CD4-positive, alpha-beta T cell (primary cell): Measurements from ENCODE around the gene F5. TPM values are rescaled to one million over a fixed set of nuclear protein-coding genes. Genes with fewer than 3 reads are reported as not detected.

Experiments
- ATAC-seq: fragments of 200-7000 bp; cut with Tn5 transposase; one replicate; pipeline ENCODE4 v1.10.0; 2022; ENCODE audit warnings: mild to moderate bottlenecking; ENCODE audit not compliant: poor library complexity
- CTCF ChIA-PET: fragments of 350-600 bp; sonication (Branson Sonifier 250); formaldehyde crosslinking; loops from one replicate; lab custom pipeline; 2021; ENCODE audit warnings: antibody characterized with exemption, inconsistent platforms; lab: Charles Lee
- POLR2A ChIA-PET: fragments of 350-600 bp; sonication (Branson Sonifier 250); formaldehyde crosslinking; loops from one replicate; lab custom pipeline; 2021; ENCODE audit warnings: antibody characterized with exemption, inconsistent platforms; lab: Charles Lee
- DNase-seq, 14 experiments: peaks; one replicate each; pipeline ENCODE4 v3.0.0-alpha.2; 2013 to 2020; ENCODE audit warnings: mixed read lengths in 2 of 14
- H3K27ac ChIP-seq, 2 donors: one replicate each; pipeline versions ENCODE4 v1.5.1 to v1.7.0; 2013; ENCODE audit warnings: low read length in 2 of 2, low read depth in 1 of 2, mild to moderate bottlenecking in 1 of 2
- H3K27me3 ChIP-seq, 2 experiments: 1 replicate in 1 of 2; 2 replicates in 1 of 2; pipeline versions ENCODE4 v1.6.1 to v1.7.0; 2013; ENCODE audit warnings: low read length in 2 of 2, control low read depth in 1 of 2, mild to moderate bottlenecking in 1 of 2, moderate library complexity in 1 of 2; ENCODE audit not compliant: insufficient read depth in 2 of 2, control insufficient read depth in 1 of 2
- H3K36me3 ChIP-seq: one replicate; pipeline ENCODE4 v1.6.1; 2013; ENCODE audit warnings: low read length, control low read depth; ENCODE audit not compliant: insufficient read depth
- H3K4me1 ChIP-seq: one replicate; pipeline ENCODE4 v1.6.1; 2013; ENCODE audit warnings: low read length, control low read depth; ENCODE audit not compliant: insufficient read depth
- H3K4me3 ChIP-seq: one replicate; pipeline ENCODE4 v1.5.1; 2013; ENCODE audit warnings: mild to moderate bottlenecking, low read length, moderate library complexity
- H3K9me3 ChIP-seq, 2 experiments: 1 replicate in 1 of 2; 2 replicates in 1 of 2; pipeline versions ENCODE4 v1.6.1 to v1.7.0; 2013; ENCODE audit warnings: low read length in 2 of 2, mild to moderate bottlenecking in 2 of 2, control low read depth in 1 of 2, moderate library complexity in 1 of 2; ENCODE audit not compliant: control insufficient read depth in 1 of 2, insufficient read depth in 1 of 2
- H3K27ac Mint-ChIP-seq: one replicate; pipeline ENCODE4 v1.8.0; 2020; ENCODE audit warnings: mixed read lengths
- H3K27me3 Mint-ChIP-seq: one replicate; pipeline ENCODE4 v1.8.0; 2021; ENCODE audit warnings: mixed read lengths
- H3K36me3 Mint-ChIP-seq: one replicate; pipeline ENCODE4 v1.8.0; 2021; ENCODE audit warnings: low read depth, mixed read lengths
- H3K4me1 Mint-ChIP-seq: one replicate; pipeline ENCODE4 v1.8.0; 2021; ENCODE audit warnings: low read depth, mixed read lengths
- H3K4me3 Mint-ChIP-seq: one replicate; pipeline ENCODE4 v1.8.0; 2020; ENCODE audit warnings: mild to moderate bottlenecking, mixed read lengths
- H3K9me3 Mint-ChIP-seq: one replicate; pipeline ENCODE4 v1.8.0; 2020; ENCODE audit warnings: mixed read lengths
- CTCF ChIP-seq: fragments of 200-600 bp; IDR thresholded peaks from one replicate; pipeline ENCODE4 v1.8.0; 2022; ENCODE audit warnings: antibody characterized with exemption, mild to moderate bottlenecking
- intact Hi-C, 2 experiments: fragments of 100-400 bp; cut with DNase I in 1 of 2; cut with micrococcal nuclease in 1 of 2; formaldehyde crosslinking; loops; one replicate each; pipeline versions ENCODE4 v1.15.1 to v1.9.0; 2023 to 2025; cut with DNase I, micrococcal nuclease
- total RNA-seq, 174 experiments: library from RNA in 2 of 174; stranded (reverse) in 2 of 174; gene quantifications; one replicate each; pipeline ENCODE4 v1.2.3 and lab custom pipeline; 2021 to 2026

The F5 gene
- total RNA-seq, 2 experiments from 2014 or later, result 5.4 to 6.2 TPM

- Mint-ChIP-seq H3K27ac (no peak overlapping the region), H3K36me3 (peaks cover 6% of the 10 kb centered on the region), H3K27me3 (no peaks in the 10 kb centered on the region), H3K9me3 (no peaks in the 10 kb centered on the region), H3K4me1 (peaks cover 28% of the 10 kb centered on the region), H3K4me3 (no peak overlapping the region)
- no peak for DNase-seq
- H3K9me3 ChIP-seq, result no peaks in the 10 kb centered on the region
- no peak for ATAC-seq
- H3K27me3 ChIP-seq, result no peaks in the 10 kb centered on the region
- no peak overlapping the region for H3K4me3 ChIP-seq
- H3K27ac ChIP-seq, result no peak overlapping the region
- no peak for TF ChIP-seq CTCF
- POLR2A ChIA-PET, result no interaction called here
- intact Hi-C loops, result no loop called here
- no peaks in the 10 kb centered on the region for H3K36me3 ChIP-seq
- CTCF ChIA-PET, result interaction anchor here (1.3 kb wide), 1 partner anchor 10 kb away, joined by 3 read pairs; no protein-coding TSS in a partner anchor
- peaks cover 5% of the 10 kb centered on the region for H3K4me1 ChIP-seq
Observed at GRCh38 chr1:169570172-169570574, 16.1 kb downstream of the F5 start.

- Histone ChIP-seq H3K27ac (no peak overlapping the region), H3K4me1 (peaks cover 5% of the 10 kb centered on the region), H3K36me3 (no peaks in the 10 kb centered on the region), H3K27me3 (no peaks in the 10 kb centered on the region), H3K4me3 (no peak overlapping the region), H3K9me3 (no peaks in the 10 kb centered on the region)
- Mint-ChIP-seq H3K4me1 (peaks cover 28% of the 10 kb centered on the region), H3K27me3 (no peaks in the 10 kb centered on the region), H3K9me3 (peaks cover 4% of the 10 kb centered on the region), H3K27ac (no peak overlapping the region), H3K4me3 (no peak overlapping the region), H3K36me3 (peaks cover 10% of the 10 kb centered on the region)
- TF ChIP-seq CTCF, result no peak
- POLR2A ChIA-PET, result interaction anchor here (0.7 to 1.8 kb wide), 2 partner anchors 16 to 1685 kb away, joined by 3 to 5 read pairs; no protein-coding TSS in a partner anchor
- intact Hi-C loops, result no loop called here
- CTCF ChIA-PET, result interaction anchor here (0.6 to 1.6 kb wide), 4 partner anchors 10 to 1178 kb away, joined by 3 to 6 read pairs (median 3); no protein-coding TSS in a partner anchor
- no peak for ATAC-seq
- no peak for DNase-seq
Observed at GRCh38 chr1:169568497-169568896, 17.8 kb downstream of the F5 start.

GRCh38 chr1:169565335-169566271 lies 20.7 kb downstream of the F5 start:
- no peaks in the 10 kb centered on the region for H3K4me1 ChIP-seq
- Mint-ChIP-seq H3K27ac (peak overlapping the region; percentile 18), H3K4me3 (no peak overlapping the region), H3K27me3 (no peaks in the 10 kb centered on the region), H3K9me3 (peaks cover 4% of the 10 kb centered on the region), H3K36me3 (peaks cover 6% of the 10 kb centered on the region), H3K4me1 (peaks cover 11% of the 10 kb centered on the region)
- ChIA-PET CTCF (interaction anchor here (1.1 kb wide), 1 partner anchor 147 kb away, joined by 5 read pairs; no protein-coding TSS in a partner anchor), POLR2A (interaction anchor here (0.9 to 1.3 kb wide), 5 partner anchors 9 to 127 kb away, joined by 3 to 7 read pairs (median 4); no protein-coding TSS in a partner anchor)
- ATAC-seq (no peak), DNase-seq (peak in 1 of 14 experiments; percentile 22)
- no peaks in the 10 kb centered on the region for H3K36me3 ChIP-seq
- H3K4me3 ChIP-seq, result no peak overlapping the region
- H3K27ac ChIP-seq, result no peak overlapping the region
- no peaks in the 10 kb centered on the region for H3K27me3 ChIP-seq
- H3K9me3 ChIP-seq, result no peaks in the 10 kb centered on the region
- intact Hi-C loops, result no loop called here
- TF ChIP-seq CTCF, result no peak
